Suprapubic skin (tissue), 3 donors: Measurements from ENCODE around the gene CAMK1.

ENCODE experiments used
- CTCF ChIP-seq, 2 donors: fragments of 200-600 bp in 1 of 2; fragments of 450-650 bp in 1 of 2; sonication (generic) in 1 of 2; IDR thresholded peaks; one replicate each; pipeline ENCODE4 v1.5.1; 2016 to 2019; ENCODE audit warnings: antibody characterized with exemption in 2 of 2, mild to moderate bottlenecking in 1 of 2, moderate library complexity in 1 of 2
- POLR2AphosphoS5 ChIP-seq, 3 donors: sonication (generic); formaldehyde crosslinking; IDR thresholded peaks; one replicate each; pipeline ENCODE4 v1.6.1; 2017; ENCODE audit warnings: antibody characterized with exemption in 3 of 3

GRCh38 chr3:9804996-9805395, 35.2 kb upstream of the CAMK1 start:
- no peak for TF ChIP-seq POLR2AphosphoS5 (IDR thresholded peaks at IDR 0.05)
- TF ChIP-seq CTCF (IDR thresholded peaks at IDR 0.05): no peak
